ENCODE data around the gene HES7. TPM values are rescaled to one million over a fixed set of nuclear protein-coding genes. Genes with fewer than 3 reads are reported as not detected.

The HES7 gene
- polyA plus RNA-seq, 1 donor from 2014 or later, result 15.3 TPM

DNA sequence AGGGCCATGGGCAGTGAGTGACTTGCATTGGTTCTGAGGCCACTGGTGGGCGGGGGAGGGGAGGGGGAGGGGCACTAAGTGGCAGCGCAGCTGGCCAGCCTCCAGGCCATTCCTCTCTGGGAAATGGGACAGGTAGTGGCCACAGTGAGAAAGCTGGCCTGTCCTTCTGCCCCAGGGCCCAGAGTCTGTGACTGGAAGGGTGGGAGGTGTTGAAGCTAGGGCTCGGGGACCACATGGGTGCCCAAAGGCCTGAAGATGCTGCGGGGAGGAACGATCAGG lies 36.0 kb downstream of the HES7 start:
- Histone ChIP-seq H2AFZ (ENCODE audit: low read depth, low read length) (no peak overlapping the region), H3K27me3 (ENCODE audit: insufficient read depth, low read depth, low read length) (no peaks in the 10 kb centered on the region), H3K36me3 (ENCODE audit: insufficient read depth, low read length) (no peaks in the 10 kb centered on the region), H3K4me2 (ENCODE audit: low read length) (no peak overlapping the region), H3K79me2 (replicated peaks; ENCODE audit: insufficient read depth, low read length) (no peaks in the 10 kb centered on the region), H3K9me2 (ENCODE audit: insufficient read depth, low read length) (no peaks in the 10 kb centered on the region), H3K9ac (ENCODE audit: low read length) (no peak overlapping the region), H4K20me1 (ENCODE audit: insufficient read depth) (no peaks in the 10 kb centered on the region), H3K4me3 (ENCODE audit: low read length) (no peak overlapping the region), H3F3A (ENCODE audit: insufficient read depth, low read length, poor library complexity, severe bottlenecking) (no peaks in the 10 kb centered on the region), H3K27ac (ENCODE audit: low read length) (no peak overlapping the region), H3K9me3 (ENCODE audit: low read length) (no peaks in the 10 kb centered on the region)
- TF ChIP-seq RAD21 (conservative IDR thresholded peaks at IDR 0.05), result no peak
- TF ChIP-seq POLR2AphosphoS5 (IDR thresholded peaks at IDR 0.05), result no peak
- TF ChIP-seq TAF1 (IDR thresholded peaks at IDR 0.05; ENCODE audit: low read depth), result no peak
- no peak for TF ChIP-seq EP300 (conservative IDR thresholded peaks at IDR 0.05; ENCODE audit: poor library complexity, severe bottlenecking)
- TF ChIP-seq, protein P1, sequence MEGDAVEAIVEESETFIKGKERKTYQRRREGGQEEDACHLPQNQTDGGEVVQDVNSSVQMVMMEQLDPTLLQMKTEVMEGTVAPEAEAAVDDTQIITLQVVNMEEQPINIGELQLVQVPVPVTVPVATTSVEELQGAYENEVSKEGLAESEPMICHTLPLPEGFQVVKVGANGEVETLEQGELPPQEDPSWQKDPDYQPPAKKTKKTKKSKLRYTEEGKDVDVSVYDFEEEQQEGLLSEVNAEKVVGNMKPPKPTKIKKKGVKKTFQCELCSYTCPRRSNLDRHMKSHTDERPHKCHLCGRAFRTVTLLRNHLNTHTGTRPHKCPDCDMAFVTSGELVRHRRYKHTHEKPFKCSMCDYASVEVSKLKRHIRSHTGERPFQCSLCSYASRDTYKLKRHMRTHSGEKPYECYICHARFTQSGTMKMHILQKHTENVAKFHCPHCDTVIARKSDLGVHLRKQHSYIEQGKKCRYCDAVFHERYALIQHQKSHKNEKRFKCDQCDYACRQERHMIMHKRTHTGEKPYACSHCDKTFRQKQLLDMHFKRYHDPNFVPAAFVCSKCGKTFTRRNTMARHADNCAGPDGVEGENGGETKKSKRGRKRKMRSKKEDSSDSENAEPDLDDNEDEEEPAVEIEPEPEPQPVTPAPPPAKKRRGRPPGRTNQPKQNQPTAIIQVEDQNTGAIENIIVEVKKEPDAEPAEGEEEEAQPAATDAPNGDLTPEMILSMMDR (IDR thresholded peaks at IDR 0.05; ENCODE audit: poor library complexity, severe bottlenecking), result no peak
- TF ChIP-seq, protein P2, sequence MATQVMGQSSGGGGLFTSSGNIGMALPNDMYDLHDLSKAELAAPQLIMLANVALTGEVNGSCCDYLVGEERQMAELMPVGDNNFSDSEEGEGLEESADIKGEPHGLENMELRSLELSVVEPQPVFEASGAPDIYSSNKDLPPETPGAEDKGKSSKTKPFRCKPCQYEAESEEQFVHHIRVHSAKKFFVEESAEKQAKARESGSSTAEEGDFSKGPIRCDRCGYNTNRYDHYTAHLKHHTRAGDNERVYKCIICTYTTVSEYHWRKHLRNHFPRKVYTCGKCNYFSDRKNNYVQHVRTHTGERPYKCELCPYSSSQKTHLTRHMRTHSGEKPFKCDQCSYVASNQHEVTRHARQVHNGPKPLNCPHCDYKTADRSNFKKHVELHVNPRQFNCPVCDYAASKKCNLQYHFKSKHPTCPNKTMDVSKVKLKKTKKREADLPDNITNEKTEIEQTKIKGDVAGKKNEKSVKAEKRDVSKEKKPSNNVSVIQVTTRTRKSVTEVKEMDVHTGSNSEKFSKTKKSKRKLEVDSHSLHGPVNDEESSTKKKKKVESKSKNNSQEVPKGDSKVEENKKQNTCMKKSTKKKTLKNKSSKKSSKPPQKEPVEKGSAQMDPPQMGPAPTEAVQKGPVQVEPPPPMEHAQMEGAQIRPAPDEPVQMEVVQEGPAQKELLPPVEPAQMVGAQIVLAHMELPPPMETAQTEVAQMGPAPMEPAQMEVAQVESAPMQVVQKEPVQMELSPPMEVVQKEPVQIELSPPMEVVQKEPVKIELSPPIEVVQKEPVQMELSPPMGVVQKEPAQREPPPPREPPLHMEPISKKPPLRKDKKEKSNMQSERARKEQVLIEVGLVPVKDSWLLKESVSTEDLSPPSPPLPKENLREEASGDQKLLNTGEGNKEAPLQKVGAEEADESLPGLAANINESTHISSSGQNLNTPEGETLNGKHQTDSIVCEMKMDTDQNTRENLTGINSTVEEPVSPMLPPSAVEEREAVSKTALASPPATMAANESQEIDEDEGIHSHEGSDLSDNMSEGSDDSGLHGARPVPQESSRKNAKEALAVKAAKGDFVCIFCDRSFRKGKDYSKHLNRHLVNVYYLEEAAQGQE (IDR thresholded peaks at IDR 0.05; ENCODE audit: borderline replicate concordance), result no peak
- TF ChIP-seq EZH2 (IDR thresholded peaks at IDR 0.05; ENCODE audit: borderline replicate concordance, insufficient read depth, low read length, poor library complexity, severe bottlenecking), result no peak
- no peak for TF ChIP-seq MXI1 (conservative IDR thresholded peaks at IDR 0.05; ENCODE audit: poor library complexity, severe bottlenecking)
- no peak for TF ChIP-seq SMC3 (conservative IDR thresholded peaks at IDR 0.05; ENCODE audit: poor library complexity)

DNA sequence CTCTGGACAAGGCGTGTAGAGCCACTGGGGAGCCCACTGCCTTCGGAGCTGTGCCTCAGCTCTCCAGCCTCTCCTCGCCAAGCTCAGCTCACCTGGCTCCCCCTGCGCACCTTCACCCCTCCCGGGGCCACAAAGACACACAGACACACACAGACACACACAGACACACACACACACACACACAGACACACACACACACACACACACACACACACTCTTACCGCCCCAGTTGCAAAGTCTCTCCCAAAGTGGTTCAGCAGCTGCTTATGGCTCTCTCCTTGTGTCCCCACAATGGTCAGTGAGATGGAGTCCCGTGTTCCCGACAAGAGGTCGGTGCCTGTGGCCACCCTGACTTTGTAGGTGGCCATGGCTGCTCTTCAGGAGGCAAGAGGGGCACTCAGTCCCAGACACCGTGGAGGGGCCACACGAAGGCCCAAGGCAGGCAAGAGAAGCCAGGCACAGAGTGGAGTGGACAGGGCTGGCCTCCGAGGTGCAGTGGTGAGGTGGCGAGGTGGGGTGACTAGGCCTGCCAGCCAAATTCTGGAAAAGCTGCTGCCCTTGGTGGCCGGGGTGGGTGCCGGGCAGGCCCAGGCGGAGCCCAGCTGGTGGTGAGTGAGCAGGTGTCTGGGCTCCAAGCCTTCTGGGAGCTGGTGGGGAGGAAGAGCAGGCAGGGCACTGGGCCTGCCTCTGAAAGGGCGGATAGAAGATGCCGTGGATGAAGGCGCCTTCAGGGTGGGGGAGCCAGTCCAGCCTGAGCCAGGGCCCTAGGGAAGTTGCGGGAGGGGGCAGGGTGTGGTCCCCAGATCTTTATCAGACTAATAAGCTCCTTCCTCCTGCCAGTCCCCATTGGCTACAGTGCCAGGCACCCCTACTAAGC lies 36.6 kb downstream of the HES7 start, which contains the start of gene ALOX12B:
Gene ALOX12B (minus strand): TSS at position 642 of the 877 bp plus-strand sequence. CDS start 274 bp downstream, at position 368.
- Histone ChIP-seq H3K4me3 (ENCODE audit: low read length) (no peak within 1 kb of the TSS), H3K79me2 (replicated peaks; ENCODE audit: insufficient read depth, low read length) (no peaks in the 10 kb centered on the region), H3K4me2 (ENCODE audit: low read length) (no peak within 1 kb of the TSS), H3F3A (ENCODE audit: insufficient read depth, low read length, poor library complexity, severe bottlenecking) (no peaks in the 10 kb centered on the region), H4K20me1 (ENCODE audit: insufficient read depth) (no peaks in the 10 kb centered on the region), H3K27me3 (ENCODE audit: insufficient read depth, low read depth, low read length) (no peaks in the 10 kb centered on the region), H3K9me3 (ENCODE audit: low read length) (no peaks in the 10 kb centered on the region), H3K9ac (ENCODE audit: low read length) (no peak within 1 kb of the TSS), H2AFZ (ENCODE audit: low read depth, low read length) (no peak within 1 kb of the TSS), H3K9me2 (ENCODE audit: insufficient read depth, low read length) (no peaks in the 10 kb centered on the region), H3K27ac (ENCODE audit: low read length) (no peak within 1 kb of the TSS), H3K36me3 (ENCODE audit: insufficient read depth, low read length) (no peaks in the 10 kb centered on the region)
- TF ChIP-seq POLR2AphosphoS5 (IDR thresholded peaks at IDR 0.05) (no peak), EP300 (conservative IDR thresholded peaks at IDR 0.05; ENCODE audit: poor library complexity, severe bottlenecking) (no peak), TAF1 (IDR thresholded peaks at IDR 0.05; ENCODE audit: low read depth) (no peak), SMC3 (conservative IDR thresholded peaks at IDR 0.05; ENCODE audit: poor library complexity) (no peak)
- TF ChIP-seq, protein P2 (IDR thresholded peaks at IDR 0.05; ENCODE audit: borderline replicate concordance), result no peak

Measured in neural cell (in vitro differentiated cells).